ENCODE results near the gene SLC25A23.
"Not testable (repeated sequence)": the region's sequence is repeated elsewhere in the genome, so short reads cannot be mapped to it uniquely, and the experiment has no call there.

SLC25A23 gene

DNA sequence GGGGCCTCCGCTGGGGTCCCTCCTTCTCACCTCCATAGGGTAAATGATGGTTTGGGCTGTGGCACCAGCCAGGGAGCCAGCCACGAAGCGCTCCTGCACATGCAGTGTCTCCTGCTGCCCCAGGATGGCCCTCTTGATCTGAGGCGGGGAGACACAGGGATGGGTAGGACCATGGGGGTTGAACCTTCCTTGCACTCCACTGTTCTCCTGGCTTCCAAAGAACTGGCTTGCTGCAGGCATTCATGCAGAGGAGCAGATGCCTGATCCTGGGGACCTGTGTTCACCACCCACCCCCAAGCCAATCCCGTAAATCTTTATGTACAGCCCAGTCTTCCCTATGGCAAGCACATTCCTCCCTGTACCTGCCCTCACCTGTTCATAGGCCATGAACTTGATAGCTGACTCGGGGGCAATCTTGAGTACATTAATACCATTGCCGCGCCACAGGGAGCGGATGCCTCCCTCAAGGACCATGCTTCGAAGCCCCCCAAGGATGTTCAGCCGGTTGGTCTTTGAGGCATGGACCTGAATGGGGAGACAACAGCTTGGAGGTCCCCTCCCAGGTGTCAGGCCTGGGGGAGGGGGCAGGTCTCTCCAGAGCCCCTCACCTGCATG lies 5.5 kb downstream of the SLC25A23 start:
- DNase-seq, result no peak

- DNase-seq, result no peak
Measured at GRCh38 chr19:6452899-6453298, 6.7 kb downstream of the SLC25A23 start.

DNA sequence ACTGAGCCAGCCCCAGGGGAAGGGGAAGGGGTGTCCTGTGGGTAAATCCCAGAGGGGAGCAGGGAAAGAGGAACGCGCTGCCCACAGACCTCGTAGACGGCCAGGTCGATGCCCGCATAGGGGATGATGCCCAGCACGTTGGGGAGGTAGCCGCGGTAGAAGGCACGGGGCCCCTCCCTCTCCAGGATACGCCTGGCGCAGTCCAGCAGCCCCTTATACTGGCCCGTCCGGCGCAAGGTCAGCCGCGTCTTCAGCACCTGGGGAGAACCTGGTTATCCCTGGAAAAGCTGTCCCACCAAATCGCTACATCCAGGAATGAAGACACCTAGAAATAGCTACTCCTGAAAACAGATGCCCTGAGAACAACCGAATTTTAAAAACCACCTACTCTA lies 7.4 kb downstream of the SLC25A23 start:
- DNase-seq, result no peak

DNA sequence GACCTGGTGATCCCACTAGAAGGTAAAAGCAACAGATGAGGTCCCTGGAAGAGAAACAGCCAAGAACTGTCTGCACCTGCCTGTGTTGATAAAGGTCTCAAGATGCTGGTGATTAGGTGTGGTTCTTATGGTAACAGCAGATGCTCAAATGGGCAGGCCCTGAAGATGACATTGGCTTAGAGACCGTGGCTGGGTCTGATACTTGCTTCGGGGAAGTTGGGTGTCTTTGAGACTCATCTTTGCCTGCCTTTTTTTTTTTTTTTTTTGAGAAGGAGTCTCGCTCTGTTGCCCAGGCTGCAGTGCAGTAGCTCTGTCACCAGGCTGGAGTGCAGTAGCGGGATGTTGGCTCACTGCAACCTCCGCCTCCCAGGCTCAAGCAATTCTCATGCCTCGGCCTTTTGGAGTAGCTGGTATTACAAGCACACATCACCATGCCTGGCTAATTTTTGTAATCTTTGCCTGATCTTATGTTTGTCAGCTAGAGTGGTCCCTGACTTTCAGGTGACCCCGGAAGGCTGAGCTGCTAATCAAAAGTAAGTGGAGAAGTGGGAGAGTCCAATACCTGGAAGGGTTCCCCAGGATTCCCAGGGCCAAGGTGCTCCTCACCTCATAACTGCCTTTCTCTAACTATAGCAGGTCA lies 7.9 kb downstream of the SLC25A23 start:
- no peak for DNase-seq

GRCh38 chr19:6450166-6450565 lies 9.4 kb downstream of the SLC25A23 start:
- DNase-seq, result no peak

GRCh38 chr19:6448045-6448444 lies 11.5 kb downstream of the SLC25A23 start:
- no peak for DNase-seq

GRCh38 chr19:6446452-6446851 lies 13.1 kb downstream of the SLC25A23 start:
- no peak for DNase-seq

DNA sequence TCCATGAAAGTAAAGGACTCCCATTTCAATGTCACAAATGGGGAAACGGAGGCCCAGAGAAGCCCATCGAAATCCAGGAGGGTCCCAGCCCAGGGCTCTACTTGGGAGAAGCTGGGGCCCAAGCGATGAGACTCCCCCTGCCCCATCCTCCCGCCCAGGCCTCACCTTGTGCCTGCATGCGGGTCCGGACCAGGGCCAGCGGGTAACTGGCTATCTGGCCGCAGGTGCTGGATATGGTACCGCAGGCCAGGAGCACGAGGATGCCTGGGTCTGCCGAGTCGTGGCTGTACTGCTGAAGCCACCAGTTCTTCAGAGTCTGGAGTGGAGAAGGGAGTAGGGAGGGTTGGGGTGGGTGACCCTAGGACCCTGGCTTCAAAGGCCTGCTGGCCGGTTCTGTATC lies 15.6 kb downstream of the SLC25A23 start:
- DNase-seq, result no peak

DNA sequence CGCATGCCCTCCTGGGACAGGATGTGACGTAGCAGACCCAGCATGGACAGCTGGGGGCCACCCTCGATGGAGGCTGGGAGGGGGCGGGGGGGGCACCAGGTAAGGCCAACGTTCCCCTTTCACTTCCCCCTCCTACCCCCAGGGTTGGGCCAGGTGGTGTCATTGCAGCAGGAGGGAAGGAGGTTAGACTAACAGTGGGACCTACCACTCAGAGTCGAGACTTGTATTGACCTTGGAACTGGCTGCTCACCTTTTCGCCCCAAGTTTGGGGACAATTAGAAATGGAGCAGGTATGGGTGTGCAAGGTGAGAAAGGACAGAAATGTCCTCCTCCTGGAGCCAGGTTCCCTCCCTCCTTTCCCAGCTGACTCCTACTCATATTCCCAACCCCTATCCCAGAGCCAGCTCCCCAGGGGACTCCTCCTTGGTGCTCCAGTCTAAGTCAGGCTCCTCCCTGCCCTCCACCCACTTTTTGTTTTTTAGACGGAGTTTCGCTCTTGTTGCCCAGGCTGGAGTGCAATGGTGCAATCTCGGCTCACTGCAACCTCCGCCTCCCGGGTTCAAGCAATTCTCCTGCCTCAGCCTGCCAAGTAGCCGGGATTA lies 17.4 kb downstream of the SLC25A23 start:
- DNase-seq, result no peak

DNA sequence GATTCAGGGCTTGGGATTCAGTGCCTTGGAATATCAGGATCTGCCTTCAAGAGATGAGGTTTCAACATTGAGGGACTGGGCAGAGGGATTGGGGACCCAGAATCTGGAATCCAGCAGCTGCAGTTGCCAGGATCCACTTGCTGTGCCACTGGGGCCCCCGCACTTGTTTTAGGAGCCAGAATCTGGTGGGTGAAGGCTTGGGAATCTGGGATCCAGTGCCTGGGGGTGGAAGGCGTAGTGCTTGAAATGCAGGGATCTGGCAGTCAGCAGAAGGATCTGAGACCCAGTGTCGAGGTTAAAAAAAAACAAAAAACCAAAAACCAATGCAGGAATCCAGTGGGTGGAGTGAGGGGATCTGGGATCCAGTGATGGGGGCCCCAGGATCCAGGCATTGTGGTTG lies 18.7 kb downstream of the SLC25A23 start:
- no peak for DNase-seq

DNA sequence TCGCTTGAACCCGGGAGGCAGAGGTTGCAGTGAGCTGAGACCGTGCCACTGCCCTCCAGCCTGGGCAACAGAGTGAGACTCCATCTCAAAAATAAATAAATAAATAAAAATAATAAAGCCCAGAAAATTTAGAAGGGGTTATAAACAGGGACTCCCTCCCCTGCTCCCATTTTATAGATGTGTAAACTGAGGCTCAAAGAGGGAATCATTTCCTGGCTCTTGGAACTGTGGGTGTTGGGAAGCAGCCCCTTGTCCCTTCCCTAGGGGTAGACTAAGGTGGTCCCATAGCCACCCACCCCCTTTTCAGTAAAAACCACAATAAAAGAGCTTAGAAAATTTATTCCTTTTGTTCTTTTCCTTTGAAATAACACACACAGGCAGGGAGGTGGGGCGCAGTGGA lies 19.8 kb downstream of the SLC25A23 start:
- no peak for DNase-seq

GRCh38 chr19:6433663-6434062 lies 25.9 kb downstream of the SLC25A23 start, which contains the start of gene SLC25A41:
SLC25A41 (minus strand) TSS chr19:6433763; CDS start chr19:6433693, 70 bp downstream.
- DNase-seq, result no peak

- no peak for DNase-seq
Measured at GRCh38 chr19:6433165-6433564, 26.4 kb downstream of the SLC25A23 start.

DNA sequence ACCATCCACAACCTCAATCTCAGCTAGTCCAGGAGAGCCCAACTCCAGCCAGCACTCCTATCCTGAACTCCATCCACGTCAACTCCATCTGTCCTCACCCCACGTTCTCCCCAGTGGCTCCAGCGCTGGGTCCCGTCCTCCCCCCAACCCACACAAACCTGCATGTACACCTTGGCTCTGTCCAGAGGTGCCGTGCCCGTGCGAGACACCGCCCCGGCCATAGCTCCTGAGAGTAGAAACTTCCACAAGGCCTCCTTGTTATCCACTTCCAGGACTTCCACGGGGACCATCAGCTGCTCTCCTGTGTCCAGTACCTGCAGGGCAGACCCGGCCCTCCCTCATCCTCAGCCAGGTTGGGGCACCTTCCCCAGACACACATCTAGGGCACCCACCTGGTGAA lies 27.7 kb downstream of the SLC25A23 start:
- DNase-seq, result no peak

DNA sequence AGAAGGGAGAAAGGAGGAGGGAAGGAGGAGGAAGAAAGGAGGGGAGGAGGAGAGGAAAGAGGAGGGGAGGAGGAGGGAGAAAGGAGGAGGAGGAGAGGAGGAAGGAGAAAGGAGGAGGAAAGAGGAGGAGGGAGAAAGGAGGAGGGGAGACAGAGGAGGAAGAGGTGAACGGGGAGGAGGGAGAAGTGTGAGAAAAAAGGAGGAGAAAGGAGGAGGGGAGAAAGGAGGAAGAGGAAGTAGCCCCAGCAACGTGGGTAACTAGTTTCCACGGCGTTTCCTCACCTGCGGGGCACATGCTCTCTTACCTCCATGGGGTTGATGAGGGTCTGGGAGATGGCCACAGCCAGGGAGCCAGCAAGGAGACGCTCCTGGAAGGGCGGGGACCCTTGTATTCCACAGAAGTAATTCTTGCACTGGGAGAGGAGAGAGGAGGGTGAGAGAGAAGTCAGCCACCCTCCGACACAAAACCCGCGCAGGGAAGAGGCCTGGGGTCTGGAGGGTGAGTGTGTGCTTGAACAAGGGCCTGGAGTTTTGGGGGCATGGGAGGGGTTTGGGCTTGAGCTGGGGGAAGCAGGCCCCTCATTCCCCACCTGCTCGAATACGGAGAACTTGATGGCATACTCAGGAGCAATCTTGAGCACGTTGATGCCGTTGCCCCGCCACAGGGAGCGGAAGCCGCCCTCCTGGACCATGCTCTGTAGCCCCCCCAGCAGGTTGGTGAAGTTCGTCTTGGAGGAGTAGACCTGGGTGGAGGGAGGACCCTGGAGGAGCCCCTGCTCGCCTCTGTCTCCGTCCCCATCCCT lies 30.0 kb downstream of the SLC25A23 start:
- no peak for DNase-seq

DNA sequence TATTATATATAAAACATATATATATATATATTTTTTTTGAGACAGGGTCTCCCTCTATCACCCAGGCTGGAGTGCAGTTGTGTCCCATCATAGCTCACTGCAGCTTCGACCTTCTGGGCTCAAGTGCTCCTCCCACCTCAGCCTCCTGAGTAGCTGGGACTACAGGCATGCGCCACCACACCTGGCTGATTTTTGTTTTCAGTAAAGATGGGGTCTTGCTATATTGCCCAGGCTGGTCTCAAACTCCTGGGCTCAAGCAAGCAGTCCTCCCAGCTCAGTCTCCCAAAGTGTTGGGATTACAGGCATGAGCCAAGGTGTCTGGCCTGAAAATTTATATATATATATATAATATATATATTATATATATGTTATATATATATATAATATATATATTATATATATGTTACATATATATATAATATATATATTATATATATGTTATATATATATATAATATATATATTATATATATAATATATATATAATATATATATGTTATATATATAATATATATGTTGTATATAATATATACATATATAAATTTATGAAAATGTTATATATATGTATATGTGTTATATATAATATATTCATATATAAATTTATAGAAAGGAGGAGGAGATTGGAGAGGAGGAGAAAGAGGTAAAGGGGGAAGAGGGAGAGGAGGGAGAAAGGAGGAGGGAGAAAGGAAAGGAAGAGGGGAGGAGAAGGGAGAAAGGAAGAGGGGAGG lies 30.7 kb downstream of the SLC25A23 start:
- not testable (repeated sequence) for DNase-seq

GRCh38 chr19:6427131-6427530 lies 32.5 kb downstream of the SLC25A23 start:
- DNase-seq, result no peak

DNA sequence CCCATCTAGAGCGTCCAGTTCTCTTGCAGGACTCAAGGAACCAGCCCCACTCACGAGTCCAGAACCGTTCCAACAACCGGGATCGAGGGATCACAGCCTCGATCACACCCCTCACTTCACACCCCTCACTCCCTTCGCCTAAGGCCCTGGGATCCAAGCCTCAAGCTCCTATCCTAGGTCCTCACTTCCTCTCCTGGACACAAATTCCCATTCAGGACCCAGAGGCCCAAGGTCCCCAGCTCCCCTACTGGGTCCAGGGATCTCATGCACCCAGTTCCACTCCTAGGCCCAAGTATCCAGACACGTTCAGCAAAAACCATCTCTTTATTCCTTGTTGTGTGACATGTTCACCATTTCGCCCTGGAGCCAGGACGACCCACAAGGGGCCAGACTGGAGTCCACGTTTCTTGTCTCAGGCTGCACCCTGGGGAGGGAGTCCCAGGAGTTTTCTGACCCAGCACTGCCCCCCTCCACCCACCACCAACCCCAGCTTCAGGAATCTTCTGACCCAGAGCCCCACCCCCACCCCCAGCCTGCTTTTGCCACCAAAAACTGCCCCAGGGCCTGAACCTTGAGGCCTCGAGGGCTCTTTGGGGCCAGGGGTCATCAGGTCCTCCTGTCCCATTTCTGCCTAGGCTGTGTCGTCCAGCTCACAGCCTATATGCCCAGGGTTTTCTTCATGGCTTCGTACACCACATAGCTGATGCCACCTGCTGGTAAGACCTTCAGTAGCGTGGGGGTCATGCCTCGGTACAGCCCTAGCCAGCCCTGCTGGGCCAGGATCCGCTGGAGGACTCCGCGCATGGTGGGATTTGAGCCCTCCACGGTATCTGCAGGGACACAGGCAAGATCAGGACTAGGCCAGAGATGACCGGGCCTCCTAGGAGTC lies 33.6 kb downstream of the SLC25A23 start:
- no peak for DNase-seq

- DNase-seq, result peak; percentile 97
Measured at GRCh38 chr19:6424939-6425731, 34.5 kb downstream of the SLC25A23 start.

GRCh38 chr19:6424195-6424938 lies 35.2 kb downstream of the SLC25A23 start, which contains the start of gene KHSRP:
KHSRP (minus strand) TSS chr19:6424811; CDS start chr19:6424701, 110 bp downstream.
- peak in 1 of 2 donors; percentile 32 for DNase-seq
